GM19372 (cell line): ENCODE data around the gene SMIM14.
"Not testable (repeated sequence)": the region's sequence is repeated elsewhere in the genome, so short reads cannot be mapped to it uniquely, and the experiment has no call there.

ENCODE experiments used
- ATAC-seq: cut with Tn5 transposase; IDR thresholded peaks from one replicate; pipeline ENCODE4 v1.9.1; 2021; ENCODE audit warnings: mild to moderate bottlenecking, low read depth, moderate library complexity; ENCODE audit not compliant: unreplicated experiment

The SMIM14 gene

GRCh38 chr4:39648827-39649558, 10.3 kb upstream of the SMIM14 start:
- no peak for ATAC-seq

GRCh38 chr4:39648213-39648612, 9.5 kb upstream of the SMIM14 start:
- ATAC-seq, result no peak

GRCh38 chr4:39642885-39643552, 4.4 kb upstream of the SMIM14 start:
- ATAC-seq, result no peak

GRCh38 chr4:39641451-39641850, 2.8 kb upstream of the SMIM14 start:
- no peak for ATAC-seq

- ATAC-seq, result no peak
These were observed 895 bp downstream of the SMIM14 start for GRCh38 chr4:39637586-39638353.

- no peak for ATAC-seq
These were observed 1.5 kb downstream of the SMIM14 start for GRCh38 chr4:39637221-39637585.

GRCh38 chr4:39636531-39637184, 2.0 kb downstream of the SMIM14 start:
- no peak for ATAC-seq

GRCh38 chr4:39635023-39635422, 3.6 kb downstream of the SMIM14 start:
- ATAC-seq, result no peak

- peak; percentile 74 for ATAC-seq
These were observed 7.0 kb downstream of the SMIM14 start for GRCh38 chr4:39631700-39632079.

- ATAC-seq, result no peak
These were observed 11.3 kb downstream of the SMIM14 start for GRCh38 chr4:39627413-39627812.

GRCh38 chr4:39626913-39627312, 11.8 kb downstream of the SMIM14 start:
- no peak for ATAC-seq

- ATAC-seq, result no peak
These were observed 12.4 kb downstream of the SMIM14 start for GRCh38 chr4:39626261-39626660.

- no peak for ATAC-seq
These were observed 17.1 kb downstream of the SMIM14 start for GRCh38 chr4:39621582-39621981.

- ATAC-seq, result no peak
These were observed 17.9 kb downstream of the SMIM14 start for GRCh38 chr4:39620551-39621313.

GRCh38 chr4:39617534-39617933, 21.1 kb downstream of the SMIM14 start:
- no peak for ATAC-seq

GRCh38 chr4:39616651-39617050, 22.0 kb downstream of the SMIM14 start:
- ATAC-seq, result no peak

GRCh38 chr4:39616112-39616511, 22.6 kb downstream of the SMIM14 start:
- ATAC-seq, result not testable (repeated sequence)

GRCh38 chr4:39614487-39615162, 24.0 kb downstream of the SMIM14 start:
- ATAC-seq, result no peak

GRCh38 chr4:39613093-39613656, 25.5 kb downstream of the SMIM14 start:
- ATAC-seq, result no peak
